GM18499 (cell line): ENCODE data around the gene FHIP1A.

Source experiments
- ATAC-seq: cut with Tn5 transposase; IDR thresholded peaks from one replicate; pipeline ENCODE4 v1.9.1; 2021; ENCODE audit warnings: moderate number of reproducible peaks; ENCODE audit not compliant: insufficient read depth, unreplicated experiment

FHIP1A gene

GRCh38 chr4:151446208-151446607, 37.2 kb downstream of the FHIP1A start:
- no peak for ATAC-seq

GRCh38 chr4:151454513-151454912, 45.5 kb downstream of the FHIP1A start:
- ATAC-seq = no peak

GRCh38 chr4:151455212-151455611, 46.2 kb downstream of the FHIP1A start:
- no peak for ATAC-seq

GRCh38 chr4:151458148-151458547, 49.2 kb downstream of the FHIP1A start:
- ATAC-seq = no peak
